Astrocyte (in vitro differentiated cells and primary cell): ENCODE data around the gene SORD. TPM values are rescaled to one million over a fixed set of nuclear protein-coding genes. Genes with fewer than 3 reads are reported as not detected.

Experiments
- DNase-seq: peaks from one replicate; pipeline ENCODE4 v3.0.0-alpha.2; 2010; ENCODE audit warnings: low read depth
- FAIRE-seq: peaks from 2 replicates; lab custom pipeline; 2011; peaks lifted over from hg19 to GRCh38; lab: Jason Lieb, UNC
- H2AFZ ChIP-seq: 2 replicates; pipeline ENCODE4 v1.6.0; 2012; ENCODE audit warnings: low read depth, low read length, inconsistent platforms
- H3K27ac ChIP-seq: 2 replicates; pipeline ENCODE4 v1.5.1; 2011; ENCODE audit warnings: low read depth, low read length, inconsistent platforms
- H3K27me3 ChIP-seq: 2 replicates; pipeline ENCODE4 v1.6.0; 2011; ENCODE audit warnings: low read length, inconsistent platforms; ENCODE audit not compliant: insufficient read depth
- H3K36me3 ChIP-seq: 2 replicates; pipeline ENCODE4 v1.5.1; 2011; ENCODE audit warnings: low read length, inconsistent platforms; ENCODE audit not compliant: insufficient read depth
- H3K4me1 ChIP-seq: 2 replicates; pipeline ENCODE4 v1.5.1; 2011; ENCODE audit warnings: low read length, inconsistent platforms; ENCODE audit not compliant: insufficient read depth
- H3K4me2 ChIP-seq: 2 replicates; pipeline ENCODE4 v1.6.0; 2012; ENCODE audit warnings: low read length, inconsistent platforms
- H3K4me3 ChIP-seq: 2 replicates; pipeline ENCODE4 v1.5.1; 2011; ENCODE audit warnings: low read depth, mild to moderate bottlenecking, low read length, inconsistent platforms; ENCODE audit not compliant: insufficient read depth
- H3K79me2 ChIP-seq: 2 replicates; pipeline ENCODE4 v1.6.0; 2012; ENCODE audit warnings: mild to moderate bottlenecking, low read length, inconsistent platforms; ENCODE audit not compliant: insufficient read depth
- H3K9ac ChIP-seq: 2 replicates; pipeline ENCODE4 v1.6.0; 2012; ENCODE audit warnings: mild to moderate bottlenecking, low read length, inconsistent platforms
- H3K9me3 ChIP-seq: 2 replicates; pipeline ENCODE4 v1.5.1; 2012; ENCODE audit warnings: low read depth, mild to moderate bottlenecking, low read length, inconsistent platforms; ENCODE audit not compliant: insufficient read depth
- H4K20me1 ChIP-seq: 2 replicates; pipeline ENCODE4 v1.6.0; 2012; ENCODE audit warnings: low read length, inconsistent platforms; ENCODE audit not compliant: insufficient read depth
- H3K27ac Mint-ChIP-seq: one replicate; pipeline ENCODE4 v1.8.0; 2021; ENCODE audit warnings: mild to moderate bottlenecking, mixed read lengths; ENCODE audit not compliant: unreplicated experiment
- H3K27me3 Mint-ChIP-seq: one replicate; pipeline ENCODE4 v1.8.0; 2021; ENCODE audit warnings: low read depth, mixed read lengths; ENCODE audit not compliant: unreplicated experiment
- H3K36me3 Mint-ChIP-seq: one replicate; pipeline ENCODE4 v1.8.0; 2021; ENCODE audit warnings: low read depth, mixed read lengths; ENCODE audit not compliant: unreplicated experiment
- H3K4me1 Mint-ChIP-seq: one replicate; pipeline ENCODE4 v1.8.0; 2021; ENCODE audit warnings: low read depth, mixed read lengths; ENCODE audit not compliant: unreplicated experiment
- H3K4me3 Mint-ChIP-seq: one replicate; pipeline ENCODE4 v1.8.0; 2021; ENCODE audit warnings: mild to moderate bottlenecking, moderate library complexity, mixed read lengths; ENCODE audit not compliant: unreplicated experiment
- H3K9me3 Mint-ChIP-seq: one replicate; pipeline ENCODE4 v1.8.0; 2021; ENCODE audit warnings: mild to moderate bottlenecking, mixed read lengths; ENCODE audit not compliant: unreplicated experiment
- CTCF ChIP-seq: IDR thresholded peaks from 2 replicates; pipeline ENCODE4 v1.5.1; 2011; ENCODE audit warnings: low read depth, mild to moderate bottlenecking, inconsistent platforms, low read length, moderate library complexity; ENCODE audit not compliant: insufficient read depth
- EZH2 ChIP-seq: IDR thresholded peaks from 2 replicates; pipeline ENCODE4 v1.6.1; 2012; ENCODE audit warnings: mild to moderate bottlenecking, low read length, inconsistent platforms; ENCODE audit not compliant: insufficient read depth
- total RNA-seq: library from RNA; stranded (reverse); gene quantifications from 2 replicates; pipeline ENCODE4 v1.2.1, GENCODE V29; 2021

SORD gene
- total RNA-seq, 1 donor from 2014 or later: 26.2 TPM

DNA sequence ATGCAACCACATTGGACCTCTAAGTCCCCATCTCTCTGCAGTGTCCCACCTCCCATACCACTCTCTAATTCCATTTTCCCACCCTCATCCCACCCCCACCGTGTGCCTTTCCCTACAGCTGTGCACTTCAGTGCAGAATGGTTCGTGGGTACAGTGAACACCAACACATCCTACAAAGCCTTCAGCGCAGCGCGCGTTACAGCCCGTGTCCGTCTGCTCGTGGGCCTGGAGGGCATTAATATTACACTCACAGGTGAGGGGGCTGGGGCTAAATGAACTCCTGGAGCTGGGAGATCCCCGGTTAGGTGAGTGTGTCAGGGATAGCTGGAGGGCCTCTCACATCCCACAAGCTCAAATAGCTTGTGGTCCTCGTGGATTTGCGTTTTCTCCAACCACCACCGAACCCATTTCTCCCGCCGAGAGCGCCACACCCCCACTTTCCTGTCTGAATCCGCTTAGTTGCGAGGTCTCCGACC, 93.0 kb downstream of the SORD start:
- H3K27me3 ChIP-seq: peaks cover 62% of the 10 kb centered on the region
- no peak overlapping the region for H3K4me3 ChIP-seq
- H3K9ac ChIP-seq: no peak overlapping the region
- H3K27ac Mint-ChIP-seq: no peak overlapping the region
- peaks cover 68% of the 10 kb centered on the region for H3K27me3 Mint-ChIP-seq
- no peaks in the 10 kb centered on the region for H3K4me1 ChIP-seq
- H3K4me1 Mint-ChIP-seq: peaks cover 3% of the 10 kb centered on the region
- no peak overlapping the region for H3K27ac ChIP-seq
- no peaks in the 10 kb centered on the region for H4K20me1 ChIP-seq
- TF ChIP-seq CTCF: no peak
- no peak for TF ChIP-seq EZH2
- H3K9me3 Mint-ChIP-seq: peaks cover 1% of the 10 kb centered on the region
- no peak overlapping the region for H3K4me2 ChIP-seq
- H2AFZ ChIP-seq: peak overlapping the region; percentile 18
- no peak overlapping the region for H3K4me3 Mint-ChIP-seq
- no peak for FAIRE-seq
- no peaks in the 10 kb centered on the region for H3K79me2 ChIP-seq
- H3K36me3 Mint-ChIP-seq: no peaks in the 10 kb centered on the region
- H3K36me3 ChIP-seq: no peaks in the 10 kb centered on the region
- DNase-seq: no peak
- no peaks in the 10 kb centered on the region for H3K9me3 ChIP-seq

DNA sequence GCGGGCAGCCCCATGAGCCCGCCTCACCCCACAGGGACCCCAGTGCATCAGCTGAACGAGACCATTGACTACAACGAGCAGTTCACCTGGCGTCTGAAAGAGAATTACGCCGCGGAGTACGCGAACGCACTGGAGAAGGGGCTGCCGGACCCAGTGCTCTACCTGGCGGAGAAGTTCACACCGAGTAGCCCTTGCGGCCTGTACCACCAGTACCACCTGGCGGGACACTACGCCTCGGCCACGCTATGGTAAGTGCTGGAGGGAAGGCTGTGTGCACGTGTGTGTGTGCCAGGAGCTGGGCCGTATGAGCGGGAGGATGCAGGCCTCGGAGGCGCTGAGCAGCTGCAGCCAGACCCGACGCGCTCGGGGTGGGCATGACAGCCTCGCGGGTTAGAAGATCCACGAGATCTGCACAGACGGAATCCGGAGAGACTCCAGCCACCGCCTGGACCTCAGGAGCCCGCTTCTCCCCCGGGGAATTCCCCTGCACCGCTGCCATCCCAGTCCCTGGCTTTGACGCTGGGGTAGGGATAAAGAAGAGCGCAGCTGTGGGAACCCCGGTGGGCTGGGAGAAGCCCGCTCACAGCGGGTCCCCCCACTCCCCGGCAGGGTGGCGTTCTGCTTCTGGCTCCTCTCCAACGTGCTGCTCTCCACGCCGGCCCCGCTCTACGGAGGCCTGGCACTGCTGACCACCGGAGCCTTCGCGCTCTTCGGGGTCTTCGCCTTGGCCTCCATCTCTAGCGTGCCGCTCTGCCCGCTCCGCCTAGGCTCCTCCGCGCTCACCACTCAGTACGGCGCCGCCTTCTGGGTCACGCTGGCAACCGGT, 93.7 kb downstream of the SORD start:
- H3K27ac ChIP-seq: no peak overlapping the region
- FAIRE-seq (no peak), DNase-seq (no peak)
- Mint-ChIP-seq H3K4me1 (peaks cover 5% of the 10 kb centered on the region), H3K36me3 (no peaks in the 10 kb centered on the region), H3K27me3 (peaks cover 68% of the 10 kb centered on the region), H3K27ac (no peak overlapping the region), H3K4me3 (no peak overlapping the region), H3K9me3 (peaks cover 1% of the 10 kb centered on the region)
- H3K4me2 ChIP-seq: peak overlapping the region; percentile 56
- H3K9ac ChIP-seq: no peak overlapping the region
- TF ChIP-seq CTCF (no peak), EZH2 (peak; percentile 82)
- no peaks in the 10 kb centered on the region for H3K79me2 ChIP-seq
- H2AFZ ChIP-seq: peak overlapping the region; percentile 18
- peaks cover 61% of the 10 kb centered on the region for H3K27me3 ChIP-seq
- H3K4me3 ChIP-seq: no peak overlapping the region
- no peaks in the 10 kb centered on the region for H3K9me3 ChIP-seq
- H3K36me3 ChIP-seq: no peaks in the 10 kb centered on the region
- H3K4me1 ChIP-seq: peaks cover 1% of the 10 kb centered on the region
- H4K20me1 ChIP-seq: no peaks in the 10 kb centered on the region
